Stimulated activated CD8-positive, alpha-beta memory T cell treated with anti-CD3 and anti-CD28 coated beads, Interleukin-2, amount 100 ng/mL, for 48 hours (primary cell): Measurements from ENCODE around the gene CAMK2N1.

Experiments
- DNase-seq, 2 donors: peaks; one replicate each; pipeline ENCODE4 v3.0.0-alpha.2; 2020; ENCODE audit warnings: low read depth in 2 of 2

CAMK2N1 gene

GRCh38 chr1:20478057-20478635, 7.9 kb downstream of the CAMK2N1 start:
- DNase-seq = no peak

GRCh38 chr1:20477348-20478056, 8.5 kb downstream of the CAMK2N1 start:
- no peak for DNase-seq

GRCh38 chr1:20476265-20477038, 9.6 kb downstream of the CAMK2N1 start:
- DNase-seq = no peak

GRCh38 chr1:20474996-20475395, 11.0 kb downstream of the CAMK2N1 start:
- DNase-seq = no peak

- DNase-seq = no peak
Observed at GRCh38 chr1:20474333-20474975, 11.6 kb downstream of the CAMK2N1 start.

GRCh38 chr1:20473894-20474293, 12.1 kb downstream of the CAMK2N1 start:
- DNase-seq = no peak

- peak; percentile 19 to 33 for DNase-seq
Observed at GRCh38 chr1:20472860-20473711, 12.9 kb downstream of the CAMK2N1 start.

GRCh38 chr1:20472121-20472520, 13.9 kb downstream of the CAMK2N1 start:
- DNase-seq = no peak

GRCh38 chr1:20470194-20470593, 15.8 kb downstream of the CAMK2N1 start:
- no peak for DNase-seq

GRCh38 chr1:20469406-20470076, 16.5 kb downstream of the CAMK2N1 start:
- DNase-seq = no peak

- DNase-seq = peak in 1 of 2 donors; percentile 16
Observed at GRCh38 chr1:20466273-20466672, 19.7 kb downstream of the CAMK2N1 start.

- no peak for DNase-seq
Observed at GRCh38 chr1:20465187-20465586, 20.8 kb downstream of the CAMK2N1 start.

- DNase-seq = no peak
Observed at GRCh38 chr1:20463502-20463901, 22.5 kb downstream of the CAMK2N1 start.

- DNase-seq = no peak
Observed at GRCh38 chr1:20462397-20462796, 23.6 kb downstream of the CAMK2N1 start.

GRCh38 chr1:20458717-20459116, 27.3 kb downstream of the CAMK2N1 start:
- DNase-seq = no peak

GRCh38 chr1:20454004-20454403, 32.0 kb downstream of the CAMK2N1 start:
- DNase-seq = no peak

- no peak for DNase-seq
Observed at GRCh38 chr1:20449735-20450311, 36.2 kb downstream of the CAMK2N1 start.

GRCh38 chr1:20448671-20449071, 37.3 kb downstream of the CAMK2N1 start:
- no peak for DNase-seq

GRCh38 chr1:20447794-20448193, 38.2 kb downstream of the CAMK2N1 start:
- no peak for DNase-seq

GRCh38 chr1:20446796-20447195, 39.2 kb downstream of the CAMK2N1 start:
- DNase-seq = no peak
